Stimulated activated CD8-positive, alpha-beta memory T cell treated with anti-CD3 and anti-CD28 coated beads, Interleukin-4, amount 100 ng/mL, for 1 hour (primary cell): ENCODE results near the gene EFCAB13.

ENCODE experiments used
- DNase-seq, 2 donors: peaks; one replicate each; pipeline ENCODE4 v3.0.0-alpha.2; 2020; ENCODE audit warnings: low read depth in 2 of 2, low spot score in 1 of 2

EFCAB13 gene

DNA sequence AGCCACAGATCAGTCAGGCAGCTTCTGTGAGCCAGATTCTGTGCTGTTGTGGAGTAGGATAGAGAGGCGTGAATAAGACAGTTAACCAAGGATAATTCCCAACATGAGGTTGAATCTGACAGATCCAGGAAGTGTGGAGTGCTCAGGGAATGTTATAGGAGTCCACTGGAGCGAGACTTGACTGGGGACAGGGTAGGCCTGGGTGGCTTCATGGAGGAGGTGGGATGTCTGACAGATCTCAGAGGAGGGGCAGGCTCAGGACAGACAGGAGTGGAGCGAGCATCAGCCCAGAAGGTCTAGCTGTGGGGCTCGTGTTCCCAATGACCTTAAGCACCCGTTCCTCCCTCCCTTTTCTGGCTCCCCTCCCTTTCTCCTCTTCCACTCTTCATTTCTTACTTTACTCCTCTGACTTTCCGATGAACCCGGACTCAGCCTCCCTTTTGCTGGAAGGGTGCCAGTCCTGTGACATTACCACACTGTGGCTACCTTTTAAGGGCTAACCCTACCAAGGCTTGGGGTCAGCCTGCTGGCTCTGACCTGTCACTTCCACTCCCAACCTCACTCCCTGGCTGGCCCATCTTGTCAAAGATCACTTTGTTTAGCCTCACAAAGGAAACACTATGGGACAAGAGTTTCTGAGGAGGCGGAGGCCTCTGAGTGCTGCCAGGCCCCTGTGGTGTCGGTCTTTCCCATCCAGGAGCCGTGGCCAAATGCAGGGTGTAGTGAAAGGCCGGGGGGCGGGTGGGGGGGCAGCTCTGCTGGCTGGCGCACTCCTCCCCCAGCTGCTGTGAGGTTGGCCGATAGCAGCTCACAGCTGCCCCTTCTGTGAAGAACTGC, 28.5 kb upstream of the EFCAB13 start:
- DNase-seq, result no peak

DNA sequence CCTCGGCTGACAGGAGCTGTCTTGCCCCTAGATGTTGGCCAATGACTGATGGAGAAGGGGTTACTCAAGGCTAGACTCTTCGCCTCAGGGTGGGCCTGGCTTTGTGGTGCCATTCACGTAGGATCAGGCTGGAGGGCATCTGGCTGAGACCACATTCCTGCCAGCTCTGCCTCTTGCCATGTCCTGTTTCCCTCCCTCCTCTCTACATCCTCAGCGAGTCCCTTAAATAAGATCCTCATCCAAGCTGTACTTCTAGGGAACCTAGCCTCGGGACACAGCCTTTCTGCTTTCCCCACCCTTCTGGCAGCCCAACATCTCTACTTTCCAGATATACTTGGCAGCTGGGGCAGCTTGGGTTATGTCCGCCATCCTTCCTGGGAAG, 27.9 kb upstream of the EFCAB13 start:
- no peak for DNase-seq

DNA sequence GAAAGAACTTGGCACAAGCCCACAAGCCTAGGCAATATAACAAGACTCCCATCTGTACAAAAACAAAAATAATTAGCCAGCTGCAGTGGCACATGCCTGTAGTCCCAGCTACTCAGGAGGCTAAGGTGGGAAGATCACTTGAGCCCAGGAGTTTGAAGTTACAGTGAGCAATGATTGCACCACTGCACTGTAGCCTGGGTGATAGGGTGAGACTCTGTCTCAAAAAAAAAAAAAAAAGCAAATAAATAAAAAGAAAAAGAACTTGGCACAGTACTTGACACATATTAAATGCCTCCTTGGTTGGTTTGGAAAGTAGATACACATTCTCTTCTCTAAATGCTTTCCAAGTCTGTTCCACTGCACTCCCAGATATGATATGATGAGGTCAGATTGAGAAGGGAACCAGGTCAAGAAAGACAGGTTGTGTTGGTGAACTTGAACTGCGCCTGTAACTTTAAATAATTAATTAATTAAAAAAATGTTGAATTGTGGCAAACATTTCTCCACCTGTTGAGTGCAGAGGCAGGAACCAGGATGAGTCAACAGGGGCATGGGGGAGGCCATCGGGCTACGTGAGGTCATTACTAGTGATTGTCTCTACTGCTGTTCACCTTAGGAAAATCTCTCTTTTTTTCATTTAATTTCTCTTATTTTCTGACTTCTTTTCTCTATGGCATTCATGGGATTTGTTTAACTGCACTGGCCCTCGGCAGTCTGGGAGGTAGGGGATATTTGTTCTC, 25.9 kb upstream of the EFCAB13 start:
- no peak for DNase-seq

DNA sequence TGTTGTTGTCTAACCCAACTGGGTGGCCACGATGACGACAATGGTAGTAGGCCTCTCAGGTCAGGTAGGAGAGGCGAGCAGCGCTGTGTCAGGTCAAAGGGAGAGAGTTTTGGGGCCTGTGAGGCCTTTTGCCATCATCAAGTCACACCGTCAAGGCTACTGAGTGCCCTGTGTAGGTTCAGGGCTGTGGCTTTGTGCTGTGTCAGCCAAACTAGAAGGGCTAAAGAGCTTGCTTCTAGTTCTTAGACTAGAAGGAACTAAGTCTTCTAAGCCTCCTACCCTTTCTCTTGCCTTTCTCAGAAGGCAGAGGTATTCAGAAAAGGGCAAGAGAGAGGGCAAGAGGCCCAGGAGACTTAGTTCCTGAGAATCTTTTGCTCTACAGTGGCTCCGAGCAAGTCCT, 25.0 kb upstream of the EFCAB13 start:
- no peak for DNase-seq

DNA sequence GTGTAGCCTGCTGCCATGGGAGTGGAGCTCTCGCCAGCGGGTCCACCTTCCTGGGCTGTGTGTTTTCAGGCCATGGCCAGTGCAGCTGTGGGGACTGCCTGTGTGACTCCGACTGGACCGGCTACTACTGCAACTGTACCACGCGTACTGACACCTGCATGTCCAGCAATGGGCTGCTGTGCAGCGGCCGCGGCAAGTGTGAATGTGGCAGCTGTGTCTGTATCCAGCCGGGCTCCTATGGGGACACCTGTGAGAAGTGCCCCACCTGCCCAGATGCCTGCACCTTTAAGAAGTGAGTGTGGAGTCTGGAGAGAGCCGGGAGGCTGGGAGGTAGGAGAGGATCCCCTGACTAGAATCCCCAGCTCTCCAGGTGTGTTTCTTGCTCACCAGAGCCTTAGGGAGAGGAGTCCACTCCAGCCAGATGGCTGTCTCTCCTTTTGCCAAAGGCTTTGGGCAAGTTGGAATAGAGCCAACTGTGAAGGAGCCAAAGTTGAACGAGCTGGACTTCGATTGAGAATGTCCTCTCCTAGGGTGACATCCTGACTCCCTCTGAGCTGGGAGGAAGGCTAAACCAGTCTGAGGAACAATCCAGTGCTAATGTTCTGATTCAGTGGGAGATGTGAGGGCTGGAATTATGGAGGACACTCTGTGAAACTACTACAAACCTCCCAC, 24.4 kb upstream of the EFCAB13 start:
- no peak for DNase-seq

DNA sequence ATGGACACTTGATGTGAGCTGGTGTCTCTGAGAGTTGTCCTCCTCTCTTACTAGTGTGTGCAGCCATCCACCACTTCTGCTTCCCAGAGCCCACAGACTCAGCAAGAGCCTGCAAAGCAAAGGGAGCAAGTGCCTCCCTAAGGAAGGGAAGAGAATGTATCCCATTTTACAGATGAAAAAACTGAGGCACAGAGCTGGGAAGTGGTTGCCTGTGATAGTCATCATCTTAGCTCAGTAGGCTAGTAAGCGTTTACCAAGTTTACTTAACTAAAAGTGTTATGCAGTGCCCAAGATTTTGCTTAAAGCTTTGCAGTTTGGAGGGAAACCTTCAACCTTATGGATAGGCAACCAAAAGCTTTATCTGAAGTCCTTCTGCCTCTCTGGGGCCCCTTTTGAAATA, 23.0 kb upstream of the EFCAB13 start:
- no peak for DNase-seq

DNA sequence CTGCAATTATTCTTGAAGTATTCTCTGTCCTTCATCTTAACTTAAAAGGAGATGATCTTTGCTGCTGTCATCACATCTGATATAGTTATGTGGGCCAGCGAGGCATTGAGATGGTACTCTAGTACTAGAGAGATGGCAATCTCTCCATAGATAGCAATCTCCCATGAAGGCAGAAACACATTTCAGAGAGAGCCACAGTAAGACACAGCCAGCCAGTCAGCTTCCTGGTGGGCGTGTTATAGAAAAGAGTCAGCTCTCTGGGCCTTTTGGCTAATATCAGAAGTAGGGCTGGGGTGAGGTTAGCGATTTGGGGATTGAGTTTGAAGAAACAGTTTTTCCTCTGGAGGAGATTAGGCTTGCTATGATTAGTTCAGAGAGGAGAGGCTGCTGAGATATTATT, 22.6 kb upstream of the EFCAB13 start:
- DNase-seq, result no peak

DNA sequence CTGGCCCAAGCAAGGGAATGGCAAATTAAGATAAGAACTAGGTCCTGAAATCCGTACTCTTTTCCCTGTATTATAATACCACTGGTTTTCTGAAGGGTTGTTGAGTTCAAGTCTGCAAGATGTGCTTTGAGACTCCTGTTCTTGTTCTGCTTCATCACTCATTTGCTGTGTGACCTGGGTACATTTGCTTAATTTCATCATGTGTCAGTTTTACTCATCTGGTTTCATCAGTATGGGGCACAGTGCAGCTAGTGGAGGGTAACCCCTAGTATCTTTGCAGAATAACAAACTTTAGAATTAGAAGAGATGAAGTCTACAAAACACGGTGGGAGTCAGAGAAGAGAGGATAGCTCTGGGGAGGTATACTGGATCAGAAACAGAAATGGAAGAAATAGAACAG, 21.9 kb upstream of the EFCAB13 start:
- DNase-seq, result no peak

DNA sequence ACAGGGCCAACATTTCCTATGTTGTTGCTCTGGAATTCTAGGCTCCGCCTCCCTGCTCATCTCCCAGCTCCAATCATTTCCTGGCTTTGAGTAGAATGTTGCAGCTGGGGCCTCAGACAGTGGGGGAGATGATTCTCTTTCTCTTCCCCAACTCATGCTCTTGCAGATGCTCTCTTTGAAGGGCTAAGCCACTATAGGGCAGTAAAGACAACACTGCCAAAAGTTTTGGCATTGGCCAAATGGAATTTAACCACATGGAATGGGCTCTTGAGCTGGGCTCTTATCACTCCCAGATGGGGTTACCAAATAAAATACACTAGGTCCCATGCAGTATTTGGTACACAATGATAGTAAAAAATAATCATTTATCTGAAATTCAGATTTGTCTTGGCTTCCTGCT, 19.6 kb upstream of the EFCAB13 start:
- no peak for DNase-seq

DNA sequence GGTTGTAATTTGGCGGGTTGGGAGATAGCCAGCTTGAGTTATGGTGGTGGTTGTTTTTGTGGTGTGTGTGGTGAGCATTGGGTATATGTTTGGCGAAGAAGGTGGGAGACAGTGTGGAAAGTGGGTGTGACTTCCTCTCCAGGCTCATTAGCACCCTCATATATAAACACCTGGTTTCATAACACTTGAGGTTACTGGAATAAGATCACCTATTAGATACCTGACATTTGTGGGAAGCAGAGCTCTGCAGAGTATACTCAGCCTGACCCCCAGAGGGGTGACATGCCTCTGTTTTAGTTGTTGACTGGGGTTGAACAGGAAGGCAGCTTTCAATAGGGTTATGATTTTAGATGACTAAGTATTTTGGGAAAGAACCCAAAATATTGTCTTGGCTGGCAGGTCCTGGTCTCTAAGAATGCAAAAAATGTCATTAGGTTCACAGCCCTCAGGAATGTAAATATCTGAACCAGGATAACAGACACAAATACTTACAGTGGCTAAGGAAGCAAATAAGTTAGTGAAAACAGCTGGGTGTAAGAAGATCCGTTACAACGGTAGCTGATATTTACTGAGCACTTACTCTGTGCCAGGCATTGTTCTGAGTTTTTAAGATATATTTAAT, 18.3 kb upstream of the EFCAB13 start:
- no peak for DNase-seq

DNA sequence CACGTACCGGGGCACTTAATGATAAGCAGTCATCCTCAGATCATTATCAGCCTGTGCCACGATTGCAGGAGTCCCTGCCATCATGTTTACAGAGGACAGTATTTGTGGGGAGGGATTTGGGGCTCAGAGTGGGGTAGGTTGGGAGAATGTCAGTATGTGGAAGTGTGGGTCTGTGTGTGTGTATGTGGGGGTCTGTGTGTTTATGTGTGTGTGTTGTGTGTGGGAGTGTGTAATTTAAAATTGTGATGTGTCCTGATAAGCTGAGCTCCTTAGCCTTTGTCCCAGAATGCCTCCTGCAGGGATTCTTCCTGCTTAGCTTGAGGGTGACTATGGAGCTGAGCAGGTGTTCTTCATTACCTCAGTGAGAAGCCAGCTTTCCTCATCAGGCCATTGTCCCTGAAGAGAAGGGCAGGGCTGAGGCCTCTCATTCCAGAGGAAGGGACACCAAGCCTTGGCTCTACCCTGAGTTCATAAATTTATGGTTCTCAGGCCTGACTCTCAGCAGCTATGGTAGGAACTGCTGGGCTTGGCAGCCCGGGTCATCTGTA, 13.5 kb upstream of the EFCAB13 start:
- no peak for DNase-seq

DNA sequence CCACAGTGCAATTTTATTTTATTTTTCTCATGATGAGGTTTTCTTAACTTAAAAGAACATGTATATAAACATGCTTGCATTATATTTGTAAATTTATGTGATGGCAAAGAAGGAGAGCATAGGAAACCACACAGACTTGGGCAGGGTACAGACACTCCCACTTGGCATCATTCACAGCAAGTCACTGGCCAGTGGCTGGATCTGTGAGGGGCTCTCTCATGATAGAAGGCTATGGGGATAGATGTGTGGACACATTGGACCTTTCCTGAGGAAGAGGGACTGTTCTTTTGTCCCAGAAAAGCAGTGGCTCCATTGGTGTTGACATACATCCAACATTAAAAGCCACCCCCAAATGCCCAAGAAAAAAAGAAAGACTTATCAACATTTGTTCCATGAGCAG, 12.3 kb upstream of the EFCAB13 start:
- no peak for DNase-seq

DNA sequence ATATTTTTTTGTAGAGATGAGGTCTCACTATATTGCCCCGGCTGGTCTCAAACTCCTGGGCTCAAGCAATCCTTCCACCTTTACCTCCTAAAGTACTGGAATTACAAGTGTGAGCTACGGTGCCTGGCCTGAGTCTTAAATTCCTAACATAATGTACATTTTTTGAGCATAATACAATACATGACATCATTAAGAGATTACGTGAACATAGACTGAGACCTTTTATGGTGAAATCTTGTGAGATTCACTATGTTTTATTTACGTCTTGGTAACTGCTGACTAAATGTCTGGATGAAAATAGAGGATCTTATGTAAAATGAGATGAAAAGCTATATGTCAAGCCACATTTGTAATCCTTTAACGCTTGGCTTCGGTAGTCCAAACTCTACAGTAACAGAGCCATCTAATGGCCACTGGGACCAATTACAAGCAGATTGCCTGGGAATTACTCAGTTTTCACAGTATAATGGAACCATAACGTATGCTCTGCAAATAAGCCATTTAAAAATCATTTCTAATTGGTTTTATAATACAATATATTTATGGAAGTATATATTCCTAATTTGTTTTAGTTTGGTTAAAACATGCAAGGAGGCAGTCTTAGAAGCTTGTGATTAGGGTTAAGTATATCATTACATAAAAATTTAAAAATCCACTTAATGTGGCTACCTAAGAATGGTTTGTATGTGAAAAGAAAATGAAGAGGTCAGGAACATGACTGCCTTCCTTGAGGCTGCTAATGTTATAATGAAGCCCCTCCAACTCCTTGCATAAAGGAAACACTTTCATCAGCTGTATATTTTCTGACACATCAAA, 8.1 kb upstream of the EFCAB13 start:
- no peak for DNase-seq

DNA sequence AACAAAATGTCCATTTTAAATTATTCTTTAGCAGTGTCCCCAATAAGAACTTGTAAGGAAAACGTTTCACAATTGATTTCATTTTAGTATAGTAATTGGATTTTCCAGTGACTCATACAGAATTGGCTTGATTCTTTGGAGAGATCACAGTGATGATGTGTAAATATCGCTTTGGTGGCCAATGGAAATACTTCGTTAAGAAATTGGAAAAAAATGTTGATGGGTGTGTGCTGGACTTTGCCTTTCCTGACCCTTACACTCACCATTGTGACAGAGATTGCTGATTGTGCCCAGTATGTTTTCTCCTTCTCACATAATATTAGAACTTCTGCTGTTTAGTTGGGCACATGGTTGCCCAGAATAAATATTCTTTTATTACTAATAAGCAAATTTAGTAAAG, 7.4 kb upstream of the EFCAB13 start:
- no peak for DNase-seq

DNA sequence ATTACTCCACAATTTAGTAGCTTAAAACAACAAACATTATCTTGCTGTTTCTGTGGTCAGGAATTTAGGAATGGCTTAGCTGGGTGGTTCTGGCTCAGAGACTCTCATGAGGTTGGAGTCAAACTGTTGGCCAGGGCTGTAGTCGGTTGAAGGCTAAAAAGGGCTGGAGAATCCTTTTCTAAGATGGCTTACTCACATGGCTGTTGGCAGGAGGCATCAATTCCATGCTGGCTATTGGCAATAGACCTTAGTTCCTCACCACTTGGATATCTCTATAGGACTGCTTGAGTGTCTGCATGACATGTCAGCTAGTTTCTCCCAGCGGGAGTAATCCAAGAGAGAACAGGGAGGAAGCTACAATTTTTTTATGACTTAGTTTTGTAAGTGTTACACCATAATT, 6.6 kb upstream of the EFCAB13 start:
- DNase-seq, result no peak

DNA sequence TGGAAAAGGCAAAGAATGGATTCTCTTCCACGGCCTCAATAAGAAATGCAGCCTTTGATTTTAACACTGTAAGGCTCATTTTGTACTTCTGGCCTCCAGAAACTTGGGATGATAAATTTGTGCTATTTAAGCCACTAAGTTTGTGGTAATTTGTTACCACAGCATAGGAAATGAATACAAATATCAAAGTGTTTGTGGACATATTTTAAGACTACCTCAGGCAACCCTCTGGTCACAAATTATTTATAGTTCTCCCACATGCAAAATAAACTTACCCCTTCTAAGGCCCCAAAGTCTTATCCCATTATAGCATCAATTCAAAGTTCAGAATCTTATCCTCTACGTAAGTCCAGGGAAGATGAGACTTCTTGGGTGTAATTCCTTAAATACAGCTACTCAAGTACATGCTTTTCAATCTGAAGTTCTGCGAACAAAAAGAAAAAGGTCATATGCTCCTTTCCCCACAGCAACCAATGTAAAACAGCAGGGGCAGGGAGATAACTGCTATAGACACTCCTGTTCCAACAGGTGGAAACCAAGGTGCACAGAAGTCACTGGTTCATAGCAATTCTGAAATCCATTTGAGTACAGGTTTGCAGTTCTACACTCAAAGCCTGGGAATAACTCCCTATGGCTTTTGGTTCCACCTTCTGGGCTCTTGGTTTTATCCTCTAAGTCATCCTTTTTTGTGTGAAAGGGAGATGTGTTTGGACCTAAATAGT, 5.4 kb upstream of the EFCAB13 start:
- DNase-seq, result no peak

DNA sequence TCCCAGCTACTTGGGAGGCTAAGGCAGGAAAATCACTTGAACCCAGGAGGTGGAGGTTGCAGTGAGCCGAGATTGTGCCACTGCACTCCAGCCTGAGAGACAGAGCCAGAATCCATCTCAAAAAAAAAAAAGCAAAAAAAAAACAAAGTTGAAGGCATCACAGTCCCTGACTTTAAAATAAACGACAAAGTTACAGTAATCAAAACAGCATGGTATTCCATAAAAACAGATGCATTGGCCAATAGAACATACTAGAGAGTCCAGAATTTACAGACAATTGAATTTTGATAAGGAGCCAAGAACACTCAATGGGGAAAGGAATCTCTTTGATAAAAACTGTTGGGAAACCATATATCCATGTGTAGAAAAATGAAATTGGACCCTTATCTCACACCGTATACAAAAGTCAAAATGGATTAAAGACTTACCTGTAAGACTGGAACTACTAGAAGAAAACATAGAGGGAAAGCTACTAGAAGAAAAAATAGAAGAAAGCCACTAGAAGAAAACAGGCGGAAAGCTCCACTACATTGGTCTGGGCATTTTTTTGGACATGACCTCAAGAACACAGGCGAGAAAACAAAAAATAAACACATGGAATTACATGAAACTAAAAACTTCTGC, 2.8 kb upstream of the EFCAB13 start:
- DNase-seq, result no peak

DNA sequence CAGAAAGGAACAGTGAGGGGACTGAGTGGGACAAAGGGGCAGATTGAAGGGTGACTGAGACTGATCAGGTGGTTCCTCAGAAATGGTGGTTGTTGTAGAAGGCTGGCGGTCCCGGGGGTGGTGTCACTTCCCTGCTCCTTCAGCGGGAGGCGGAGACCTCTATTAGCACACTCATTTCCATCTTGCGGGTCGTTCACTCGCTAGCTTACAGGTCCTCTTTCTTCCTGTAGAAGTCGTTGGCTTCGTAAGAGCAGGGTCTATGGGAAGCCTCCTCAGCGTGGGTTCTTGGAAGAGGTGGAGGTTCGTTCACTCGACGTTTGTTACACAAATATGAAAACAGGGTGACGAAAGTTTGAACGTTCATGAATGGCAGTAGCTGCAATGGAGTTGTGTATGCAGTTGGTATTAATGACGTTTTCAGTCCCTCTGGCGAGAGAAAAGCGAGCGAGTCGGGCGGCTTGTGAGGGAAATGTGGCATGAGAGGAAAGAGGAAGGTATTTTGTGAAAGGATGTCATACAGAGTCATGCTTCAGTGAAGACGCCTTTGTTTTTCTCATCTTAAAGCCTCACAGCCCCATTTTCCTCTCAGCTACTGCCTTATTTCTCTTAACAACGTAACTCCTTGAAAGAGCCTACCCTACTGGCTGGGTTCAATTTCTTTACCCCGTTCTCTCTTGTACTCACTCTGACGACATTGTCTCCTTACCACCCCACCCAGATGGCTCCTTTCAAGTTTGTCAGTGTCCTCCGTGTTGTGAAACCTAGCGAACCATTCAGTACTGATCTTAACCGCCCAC, 667 bp downstream of the EFCAB13 start:
- DNase-seq, result peak; percentile 4 to 22

DNA sequence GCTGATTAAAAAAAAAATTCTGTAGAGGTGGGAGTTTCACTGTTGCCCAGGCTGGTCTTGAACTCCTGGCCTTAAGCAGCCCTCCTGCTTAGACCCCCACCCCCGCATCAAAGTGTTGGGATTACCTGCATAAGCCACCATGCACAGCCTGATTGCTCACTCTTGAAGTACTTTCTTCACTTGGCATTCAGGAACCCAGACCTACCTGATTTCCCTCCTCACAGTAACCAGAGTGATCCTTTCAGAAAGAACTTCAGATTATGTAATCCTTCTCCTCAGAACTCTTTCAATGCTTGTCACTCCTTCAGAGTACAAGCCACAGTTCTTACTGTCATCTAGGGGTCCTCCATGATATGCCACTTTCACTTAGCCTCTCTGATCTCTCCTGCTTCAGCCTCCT, 1.4 kb downstream of the EFCAB13 start:
- no peak for DNase-seq
